ENCODE data around the gene H2BK1. TPM values are rescaled to one million over a fixed set of nuclear protein-coding genes. Genes with fewer than 3 reads are reported as not detected.

Gene H2BK1
- total RNA-seq, 1 experiment from 2014 or later, result not detected

DNA sequence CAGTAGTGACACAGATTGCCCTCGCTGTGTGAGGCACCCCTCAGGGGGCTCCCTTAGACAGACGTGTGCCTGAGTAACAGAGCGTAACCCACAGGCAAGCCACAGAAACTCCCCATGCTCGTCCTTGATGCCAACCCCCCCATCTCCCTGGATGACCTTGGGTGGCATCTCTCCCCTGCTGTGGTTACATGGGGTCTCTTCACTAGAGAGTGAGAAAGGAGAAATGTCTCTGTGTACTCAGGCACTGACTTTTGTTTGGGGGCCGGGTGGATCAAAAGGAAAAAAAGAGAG lies 22.1 kb downstream of the H2BK1 start:
- intact Hi-C loops (cut with micrococcal nuclease; ENCODE audit: unreplicated experiment) (no loop called here), in situ Hi-C loops (cut with HindIII; ENCODE audit: low pct_unique_long_range_greater_than_20kb, low sequenced_read_pairs) (no loop called here)
- H3K9me3 ChIP-seq (ENCODE audit: control insufficient read depth, insufficient read depth, low read depth, low read length), result no peaks in the 10 kb centered on the region
- ChIA-PET POLR2A (no interaction called here), CTCF (no interaction called here)
- BruUV-seq (replicated peaks), result no TSS peak
- H3K4me3 ChIP-seq (ENCODE audit: low read depth in 2 of 2, low read length in 2 of 2), result no peak overlapping the region
- no peaks in the 10 kb centered on the region for H3K36me3 ChIP-seq (ENCODE audit: control insufficient read depth, insufficient read depth, low read length)
- H3K4me1 ChIP-seq (ENCODE audit: control insufficient read depth, insufficient read depth, low read length), result no peaks in the 10 kb centered on the region
- TF ChIP-seq SIN3A (IDR thresholded peaks at IDR 0.05; ENCODE audit: borderline replicate concordance, insufficient read depth, low read depth, low read length) (no peak), TCF7L2 (IDR thresholded peaks at IDR 0.05; ENCODE audit: low read depth, low read length) (no peak), POLR2AphosphoS5 (IDR thresholded peaks at IDR 0.05; ENCODE audit: low read depth, low read length) (no peak)
- TF ChIP-seq, protein P1, sequence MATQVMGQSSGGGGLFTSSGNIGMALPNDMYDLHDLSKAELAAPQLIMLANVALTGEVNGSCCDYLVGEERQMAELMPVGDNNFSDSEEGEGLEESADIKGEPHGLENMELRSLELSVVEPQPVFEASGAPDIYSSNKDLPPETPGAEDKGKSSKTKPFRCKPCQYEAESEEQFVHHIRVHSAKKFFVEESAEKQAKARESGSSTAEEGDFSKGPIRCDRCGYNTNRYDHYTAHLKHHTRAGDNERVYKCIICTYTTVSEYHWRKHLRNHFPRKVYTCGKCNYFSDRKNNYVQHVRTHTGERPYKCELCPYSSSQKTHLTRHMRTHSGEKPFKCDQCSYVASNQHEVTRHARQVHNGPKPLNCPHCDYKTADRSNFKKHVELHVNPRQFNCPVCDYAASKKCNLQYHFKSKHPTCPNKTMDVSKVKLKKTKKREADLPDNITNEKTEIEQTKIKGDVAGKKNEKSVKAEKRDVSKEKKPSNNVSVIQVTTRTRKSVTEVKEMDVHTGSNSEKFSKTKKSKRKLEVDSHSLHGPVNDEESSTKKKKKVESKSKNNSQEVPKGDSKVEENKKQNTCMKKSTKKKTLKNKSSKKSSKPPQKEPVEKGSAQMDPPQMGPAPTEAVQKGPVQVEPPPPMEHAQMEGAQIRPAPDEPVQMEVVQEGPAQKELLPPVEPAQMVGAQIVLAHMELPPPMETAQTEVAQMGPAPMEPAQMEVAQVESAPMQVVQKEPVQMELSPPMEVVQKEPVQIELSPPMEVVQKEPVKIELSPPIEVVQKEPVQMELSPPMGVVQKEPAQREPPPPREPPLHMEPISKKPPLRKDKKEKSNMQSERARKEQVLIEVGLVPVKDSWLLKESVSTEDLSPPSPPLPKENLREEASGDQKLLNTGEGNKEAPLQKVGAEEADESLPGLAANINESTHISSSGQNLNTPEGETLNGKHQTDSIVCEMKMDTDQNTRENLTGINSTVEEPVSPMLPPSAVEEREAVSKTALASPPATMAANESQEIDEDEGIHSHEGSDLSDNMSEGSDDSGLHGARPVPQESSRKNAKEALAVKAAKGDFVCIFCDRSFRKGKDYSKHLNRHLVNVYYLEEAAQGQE (IDR thresholded peaks at IDR 0.05; ENCODE audit: insufficient read depth in 1 of 2, low read depth in 2 of 2, low read length in 1 of 2), result no peak
- DNase-seq (ENCODE audit: low read depth, low spot score) (no peak), ATAC-seq (no peak)
- no peaks in the 10 kb centered on the region for H3K27me3 ChIP-seq (ENCODE audit: control insufficient read depth, insufficient read depth, low read length)
- no peak overlapping the region for H3K27ac ChIP-seq (ENCODE audit: low read length)

DNA sequence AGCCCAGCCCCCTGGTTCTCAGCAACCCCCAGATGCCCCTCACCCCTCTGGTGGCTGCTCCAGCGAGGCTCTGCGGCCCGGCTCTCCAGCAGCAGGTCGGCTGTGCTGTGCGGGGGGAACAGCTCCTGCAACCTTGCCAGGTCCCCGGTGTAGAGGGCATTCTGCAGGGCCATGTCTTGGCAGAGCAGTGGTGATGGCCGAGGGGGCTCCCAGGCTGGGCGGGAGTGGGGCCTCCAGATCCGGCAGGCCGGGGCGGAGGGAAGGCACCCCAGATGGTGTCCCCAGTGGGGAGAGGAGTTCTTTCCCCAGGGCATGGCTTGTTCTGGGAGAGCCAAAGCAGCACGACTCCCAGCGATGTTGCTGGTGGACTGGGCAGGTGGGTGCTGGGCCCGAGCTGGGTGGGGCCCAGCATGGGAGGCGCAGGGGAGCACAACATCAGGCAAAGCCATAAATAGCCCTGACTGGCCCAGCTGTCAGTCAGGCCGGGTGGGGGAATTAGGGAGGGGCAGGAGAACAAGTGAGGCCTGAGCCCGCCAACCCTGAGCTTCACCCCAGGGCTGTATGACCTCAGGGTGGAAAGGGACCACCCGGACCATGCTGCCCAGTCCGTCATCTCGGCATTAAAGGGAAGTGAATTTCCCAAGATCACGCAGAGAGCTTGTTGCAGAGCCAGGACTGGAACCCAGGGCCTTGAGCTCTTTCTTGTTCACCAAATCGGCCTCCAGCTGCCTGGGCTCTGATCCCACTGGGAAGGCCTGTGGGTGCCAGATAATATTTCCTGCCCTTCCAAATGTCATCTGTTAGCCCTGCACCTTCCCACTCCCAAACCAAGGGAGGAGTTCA lies 22.7 kb downstream of the H2BK1 start:
- CTCF ChIA-PET, result no interaction called here
- TF ChIP-seq, protein P1 (IDR thresholded peaks at IDR 0.05; ENCODE audit: insufficient read depth in 1 of 2, low read depth in 2 of 2, low read length in 1 of 2), result no peak
- no peak for TF ChIP-seq SIN3A (IDR thresholded peaks at IDR 0.05; ENCODE audit: borderline replicate concordance, insufficient read depth, low read depth, low read length)
- TF ChIP-seq POLR2AphosphoS5 (IDR thresholded peaks at IDR 0.05; ENCODE audit: low read depth, low read length), result no peak
- no peak for TF ChIP-seq TCF7L2 (IDR thresholded peaks at IDR 0.05; ENCODE audit: low read depth, low read length)
- TF ChIP-seq, protein P2, sequence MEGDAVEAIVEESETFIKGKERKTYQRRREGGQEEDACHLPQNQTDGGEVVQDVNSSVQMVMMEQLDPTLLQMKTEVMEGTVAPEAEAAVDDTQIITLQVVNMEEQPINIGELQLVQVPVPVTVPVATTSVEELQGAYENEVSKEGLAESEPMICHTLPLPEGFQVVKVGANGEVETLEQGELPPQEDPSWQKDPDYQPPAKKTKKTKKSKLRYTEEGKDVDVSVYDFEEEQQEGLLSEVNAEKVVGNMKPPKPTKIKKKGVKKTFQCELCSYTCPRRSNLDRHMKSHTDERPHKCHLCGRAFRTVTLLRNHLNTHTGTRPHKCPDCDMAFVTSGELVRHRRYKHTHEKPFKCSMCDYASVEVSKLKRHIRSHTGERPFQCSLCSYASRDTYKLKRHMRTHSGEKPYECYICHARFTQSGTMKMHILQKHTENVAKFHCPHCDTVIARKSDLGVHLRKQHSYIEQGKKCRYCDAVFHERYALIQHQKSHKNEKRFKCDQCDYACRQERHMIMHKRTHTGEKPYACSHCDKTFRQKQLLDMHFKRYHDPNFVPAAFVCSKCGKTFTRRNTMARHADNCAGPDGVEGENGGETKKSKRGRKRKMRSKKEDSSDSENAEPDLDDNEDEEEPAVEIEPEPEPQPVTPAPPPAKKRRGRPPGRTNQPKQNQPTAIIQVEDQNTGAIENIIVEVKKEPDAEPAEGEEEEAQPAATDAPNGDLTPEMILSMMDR (IDR thresholded peaks at IDR 0.05), result no peak
- Histone ChIP-seq H3K36me3 (ENCODE audit: control insufficient read depth, insufficient read depth, low read length) (no peaks in the 10 kb centered on the region), H3K4me1 (ENCODE audit: control insufficient read depth, insufficient read depth, low read length) (no peaks in the 10 kb centered on the region), H3K9me3 (ENCODE audit: control insufficient read depth, insufficient read depth, low read depth, low read length) (no peaks in the 10 kb centered on the region), H3K27ac (ENCODE audit: low read length) (no peak overlapping the region), H3K4me3 (ENCODE audit: low read depth in 2 of 2, low read length in 2 of 2) (no peak overlapping the region), H3K27me3 (ENCODE audit: control insufficient read depth, insufficient read depth, low read length) (no peaks in the 10 kb centered on the region)
- ATAC-seq (no peak), DNase-seq (ENCODE audit: low read depth, low spot score) (no peak)
- POLR2A ChIA-PET, result no interaction called here
- BruUV-seq (replicated peaks), result no TSS peak
- intact Hi-C loops (cut with micrococcal nuclease; ENCODE audit: unreplicated experiment) (no loop called here), in situ Hi-C loops (cut with HindIII; ENCODE audit: low pct_unique_long_range_greater_than_20kb, low sequenced_read_pairs) (no loop called here)

All from Panc1 (cell line).